HepG2 (cell line): ENCODE results near the gene CD200. TPM values are rescaled to one million over a fixed set of nuclear protein-coding genes. Genes with fewer than 3 reads are reported as not detected.

Experiments used
- ATAC-seq: fragments of 200-7000 bp; cut with Tn5 transposase; 3 replicates; pipeline ENCODE4 v1.9.1; 2020; ENCODE audit warnings: mild to moderate bottlenecking, moderate library complexity
- BruUV-seq: library from RNA; stranded (reverse); fragments of 400-500 nt; replicated peaks from 2 replicates; lab custom pipeline; 2021; lab: Mats Ljungman, UMichigan
- CTCF ChIA-PET: fragments of 300-600 bp; formaldehyde crosslinking; extraction: SDS; loops from one replicate; lab custom pipeline; 2021; ENCODE audit warnings: low total read pairs, inconsistent platforms, low intra/inter-chr PET ratio; lab: Yijun Ruan, JAX
- POLR2A ChIA-PET: fragments of 350-600 bp; sonication (Branson Sonifier 250); formaldehyde crosslinking; loops from one replicate; lab custom pipeline; 2020; ENCODE audit warnings: antibody characterized with exemption, inconsistent platforms; lab: Yijun Ruan, JAX
- DNase-seq: peaks from one replicate; pipeline ENCODE4 v3.0.0-alpha.2; 2015; ENCODE audit warnings: low spot score
- FAIRE-seq: peaks from 3 replicates; lab custom pipeline; 2011; peaks lifted over from hg19 to GRCh38; lab: Jason Lieb, UNC
- H2AFZ ChIP-seq: one replicate; pipeline ENCODE4 v1.6.1; 2011; ENCODE audit warnings: low read length, inconsistent platforms
- H3K27ac ChIP-seq: fragments of 300-600 bp; 3 replicates; pipeline ENCODE4 v1.8.0; 2011; ENCODE audit warnings: mixed run types, mild to moderate bottlenecking, mixed read lengths, low read length, inconsistent platforms; ENCODE audit not compliant: insufficient read depth; ENCODE audit errors: extremely low read length
- H3K27me3 ChIP-seq, 2 experiments: fragments of 200-600 bp in 1 of 2; 2 replicates in 1 of 2; 3 replicates in 1 of 2; pipeline versions ENCODE4 v1.6.0 to v1.8.0; 2011; ENCODE audit warnings: low read length in 2 of 2, mild to moderate bottlenecking in 2 of 2, moderate library complexity in 2 of 2, inconsistent platforms in 1 of 2; ENCODE audit not compliant: insufficient read depth in 2 of 2, control insufficient read depth in 1 of 2
- H3K36me3 ChIP-seq, 2 experiments: fragments of 200-600 bp in 1 of 2; replicated peaks in 1 of 2; 2 replicates in 1 of 2; 3 replicates in 1 of 2; pipeline versions ENCODE4 v1.5.1 to v1.8.0; 2011; ENCODE audit warnings: low read length in 2 of 2, inconsistent platforms in 1 of 2; ENCODE audit not compliant: insufficient read depth in 2 of 2, control insufficient read depth in 1 of 2
- H3K4me1 ChIP-seq: 2 replicates; pipeline ENCODE4 v1.5.1; 2012; ENCODE audit warnings: low read length, inconsistent platforms; ENCODE audit not compliant: insufficient read depth
- H3K4me2 ChIP-seq: 2 replicates; pipeline ENCODE4 v1.6.0; 2011; ENCODE audit warnings: low read depth, low read length, inconsistent platforms
- H3K4me3 ChIP-seq, 3 experiments: fragments of 200-600 bp in 1 of 3; sonication (generic), shearing (Covaris generic) in 1 of 3; replicated peaks in 1 of 3; 2 replicates each; pipeline ENCODE4 v1.5.1; 2011 to 2016; ENCODE audit warnings: low read length in 3 of 3, inconsistent platforms in 2 of 3, low read depth in 2 of 3, mild to moderate bottlenecking in 2 of 3, control low read depth in 1 of 3, mixed read lengths in 1 of 3; ENCODE audit not compliant: insufficient read depth in 1 of 3
- H3K79me2 ChIP-seq: one replicate; pipeline ENCODE4 v1.6.1; 2011; ENCODE audit warnings: low read length, inconsistent platforms; ENCODE audit not compliant: insufficient read depth
- H3K9ac ChIP-seq: 2 replicates; pipeline ENCODE4 v1.6.0; 2011; ENCODE audit warnings: mild to moderate bottlenecking, low read depth, low read length, inconsistent platforms; ENCODE audit not compliant: insufficient read depth
- H3K9me3 ChIP-seq: 2 replicates; pipeline ENCODE4 v1.5.1; 2012; ENCODE audit warnings: mild to moderate bottlenecking, low read length
- H4K20me1 ChIP-seq: 2 replicates; pipeline ENCODE4 v1.6.0; 2011; ENCODE audit warnings: inconsistent platforms, mild to moderate bottlenecking, low read length, moderate library complexity; ENCODE audit not compliant: insufficient read depth
- ATM ChIP-seq: fragments of 450-650 bp; IDR thresholded peaks from 2 replicates; pipeline ENCODE4 v1.7.1; 2017; ENCODE audit warnings: mild to moderate bottlenecking, borderline replicate concordance
- HCFC1 ChIP-seq: fragments of 150-350 bp; IDR thresholded peaks from 2 replicates; pipeline ENCODE4 v1.6.1; 2014; ENCODE audit warnings: low read depth, low read length
- MED1 ChIP-seq: sonication (generic); formaldehyde crosslinking; IDR thresholded peaks from 2 replicates; pipeline ENCODE4 v1.4.0; 2020; ENCODE audit warnings: missing genetic modification reagents
- MEF2D ChIP-seq: sonication (generic); formaldehyde crosslinking; IDR thresholded peaks from 2 replicates; pipeline ENCODE4 v1.5.1; 2020; ENCODE audit warnings: mild to moderate bottlenecking, missing genetic modification reagents
- NFE2 ChIP-seq: sonication (generic); formaldehyde crosslinking; IDR thresholded peaks from 2 replicates; pipeline ENCODE4 v1.4.0; 2020; ENCODE audit warnings: missing genetic modification reagents
- SIX1 ChIP-seq: sonication (generic); formaldehyde crosslinking; IDR thresholded peaks from 2 replicates; pipeline ENCODE4 v1.4.0; 2020; ENCODE audit warnings: missing genetic modification reagents, borderline replicate concordance
- SP4 ChIP-seq: sonication (generic); formaldehyde crosslinking; IDR thresholded peaks from 2 replicates; pipeline ENCODE4 v1.8.1; 2023; ENCODE audit warnings: mild to moderate bottlenecking, missing genetic modification reagents
- SRY ChIP-seq: sonication (generic); formaldehyde crosslinking; IDR thresholded peaks from 2 replicates; pipeline ENCODE4 v1.8.0; 2022; ENCODE audit warnings: mild to moderate bottlenecking, missing genetic modification reagents
- TOPORS ChIP-seq: sonication (generic); formaldehyde crosslinking; IDR thresholded peaks from 2 replicates; pipeline ENCODE4 v1.8.0; 2023; ENCODE audit warnings: mild to moderate bottlenecking, missing genetic modification reagents
- ZBTB21 ChIP-seq: sonication (generic); formaldehyde crosslinking; IDR thresholded peaks from 2 replicates; pipeline ENCODE4 v1.4.0; 2020; ENCODE audit warnings: missing genetic modification reagents
- ZFP36L1 ChIP-seq: sonication (generic); formaldehyde crosslinking; IDR thresholded peaks from 2 replicates; pipeline ENCODE4 v1.8.0; 2022; ENCODE audit warnings: mild to moderate bottlenecking, missing genetic modification reagents, moderate library complexity
- ZFP82 ChIP-seq: sonication (generic); formaldehyde crosslinking; IDR thresholded peaks from 2 replicates; pipeline ENCODE4 v1.5.1; 2020; ENCODE audit warnings: mild to moderate bottlenecking, missing genetic modification reagents, borderline replicate concordance
- ZNF12 ChIP-seq: sonication (generic); formaldehyde crosslinking; IDR thresholded peaks from 2 replicates; pipeline ENCODE4 v1.5.0; 2020; ENCODE audit warnings: missing genetic modification reagents
- ZNF550 ChIP-seq: sonication (generic); formaldehyde crosslinking; IDR thresholded peaks from 2 replicates; pipeline ENCODE4 v1.4.0; 2020; ENCODE audit warnings: mild to moderate bottlenecking, missing genetic modification reagents, borderline replicate concordance
- ZNF570 ChIP-seq: sonication (generic); formaldehyde crosslinking; IDR thresholded peaks from 2 replicates; pipeline ENCODE4 v1.4.0; 2020; ENCODE audit warnings: mild to moderate bottlenecking, missing genetic modification reagents, borderline replicate concordance
- WGBS: methylation state at CpG from one replicate; pipeline ENCODE4 v1.1.6; 2017; ENCODE audit warnings: low lambda C conversion rate; 5-methylcytosine and 5-hydroxymethylcytosine counted together
- in situ Hi-C: cut with HindIII; loops from 2 replicates; pipeline ENCODE4 v1.10.0; 2017; ENCODE audit warnings: low pct_unique_long_range_greater_than_20kb; ENCODE audit not compliant: extremely low pct_ligation_motif_present
- intact Hi-C: fragments of 100-400 bp; cut with micrococcal nuclease; formaldehyde crosslinking; loops from one replicate; pipeline ENCODE4 v1.10.0; 2022; ENCODE audit not compliant: unreplicated experiment
- polyA plus RNA-seq, 8 experiments: library from polyadenylated mRNA; depleted of rRNA in 3 of 8; stranded (reverse) in 7 of 8; unstranded in 1 of 8; fragments of >200 nt; fragmentation: Illumina TruSeq in 4 of 8; extraction: Trizol in 4 of 8; gene quantifications; 2 replicates each; pipeline versions ENCODE4 v1.2.1 to v1.2.3, GENCODE V29; 2011 to 2016; ENCODE audit warnings: low read depth in 4 of 8, missing spikeins in 1 of 8, mixed read lengths in 1 of 8; ENCODE audit not compliant: insufficient read depth in 1 of 8
- total RNA-seq, 5 experiments: library from RNA; depleted of rRNA; stranded (reverse); fragments of >200 nt; fragmentation: Illumina TruSeq; extraction: Trizol; gene quantifications; 2 replicates each; pipeline ENCODE4 v1.2.3, GENCODE V29; 2016; ENCODE audit warnings: low read depth in 1 of 5
- TF ChIP-seq, protein P1 (sequence below): sonication (generic); formaldehyde crosslinking; IDR thresholded peaks from 2 replicates; pipeline ENCODE4 v1.9.0; 2021; ENCODE audit warnings: missing genetic modification reagents, mild to moderate bottlenecking, borderline replicate concordance
- TF ChIP-seq, protein P2 (sequence below): sonication (generic); formaldehyde crosslinking; IDR thresholded peaks from 2 replicates; pipeline ENCODE4 v1.4.0; 2020; ENCODE audit warnings: mild to moderate bottlenecking, missing genetic modification reagents

Gene CD200
- total and polyA plus RNA-seq, 2 of the 13 experiments (the other 11 are each of a cell fraction or from before 2014, with no cell fraction given) = not detected

DNA sequence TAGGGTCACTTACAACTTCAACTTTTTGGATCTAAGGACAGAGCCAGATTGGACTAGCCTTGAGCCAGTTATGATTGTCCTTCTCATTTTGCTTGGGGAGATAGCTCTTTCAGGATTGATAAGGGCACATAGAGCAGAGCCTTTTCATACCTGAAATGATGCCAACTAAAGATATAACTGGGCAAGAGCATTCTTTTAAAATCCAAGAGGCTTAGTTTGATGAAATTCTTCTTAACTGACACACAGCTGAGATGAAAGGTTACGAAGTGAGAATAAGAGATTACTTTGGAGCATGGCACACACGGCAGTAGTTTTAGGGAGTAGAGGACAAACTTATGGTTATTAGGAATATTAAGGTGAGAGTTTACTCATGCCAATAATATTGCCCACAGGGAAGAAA, 12.7 kb downstream of the CD200 start:
- no peaks in the 10 kb centered on the region for H3K4me1 ChIP-seq
- H3K4me3 ChIP-seq = no peak overlapping the region
- ATAC-seq (no peak), FAIRE-seq (no peak), DNase-seq (no peak)
- intact Hi-C loops = no loop called here
- H3K79me2 ChIP-seq = no peaks in the 10 kb centered on the region
- H3K9ac ChIP-seq = no peak overlapping the region
- ChIA-PET POLR2A (no interaction called here), CTCF (no interaction called here)
- H3K27me3 ChIP-seq = no peaks in the 10 kb centered on the region
- in situ Hi-C loops = no loop called here
- no peaks in the 10 kb centered on the region for H4K20me1 ChIP-seq
- H2AFZ ChIP-seq = no peak overlapping the region
- WGBS = 4% methylated on average over 2 of the region's 2 CpGs
- no peaks in the 10 kb centered on the region for H3K9me3 ChIP-seq
- TF ChIP-seq ZFP36L1 (CRISPR knock-in tag) (no peak), TOPORS (no peak), ZNF570 (no peak), SP4 (CRISPR knock-in tag) (no peak), ZNF12 (CRISPR knock-in tag) (no peak), ZBTB21 (CRISPR knock-in tag) (no peak), ATM (no peak), SIX1 (CRISPR knock-in tag) (no peak), NFE2 (CRISPR knock-in tag) (no peak), MED1 (CRISPR knock-in tag) (no peak), HCFC1 (no peak), ZFP82 (CRISPR knock-in tag) (no peak), ZNF550 (CRISPR knock-in tag) (no peak), MEF2D (CRISPR knock-in tag) (no peak), SRY (CRISPR knock-in tag) (no peak)
- TF ChIP-seq, protein P1, sequence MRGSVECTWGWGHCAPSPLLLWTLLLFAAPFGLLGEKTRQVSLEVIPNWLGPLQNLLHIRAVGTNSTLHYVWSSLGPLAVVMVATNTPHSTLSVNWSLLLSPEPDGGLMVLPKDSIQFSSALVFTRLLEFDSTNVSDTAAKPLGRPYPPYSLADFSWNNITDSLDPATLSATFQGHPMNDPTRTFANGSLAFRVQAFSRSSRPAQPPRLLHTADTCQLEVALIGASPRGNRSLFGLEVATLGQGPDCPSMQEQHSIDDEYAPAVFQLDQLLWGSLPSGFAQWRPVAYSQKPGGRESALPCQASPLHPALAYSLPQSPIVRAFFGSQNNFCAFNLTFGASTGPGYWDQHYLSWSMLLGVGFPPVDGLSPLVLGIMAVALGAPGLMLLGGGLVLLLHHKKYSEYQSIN (CRISPR knock-in tag) = no peak
- TF ChIP-seq, protein P2, sequence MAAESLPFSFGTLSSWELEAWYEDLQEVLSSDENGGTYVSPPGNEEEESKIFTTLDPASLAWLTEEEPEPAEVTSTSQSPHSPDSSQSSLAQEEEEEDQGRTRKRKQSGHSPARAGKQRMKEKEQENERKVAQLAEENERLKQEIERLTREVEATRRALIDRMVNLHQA (CRISPR knock-in tag) = no peak
- no TSS peak for BruUV-seq
- no peak overlapping the region for H3K27ac ChIP-seq
- H3K36me3 ChIP-seq = no peaks in the 10 kb centered on the region
- no peak overlapping the region for H3K4me2 ChIP-seq
